Esophagus squamous epithelium (tissue), 4 donors: ENCODE data around the gene WDR54.

Source experiments
- CTCF ChIP-seq, 6 experiments: fragments of 450-650 bp in 4 of 6; fragments of 200-600 bp in 2 of 6; sonication (generic) in 2 of 6; IDR thresholded peaks; one replicate each; pipeline ENCODE4 v1.5.1; 2016 to 2019; ENCODE audit warnings: antibody characterized with exemption in 6 of 6, mild to moderate bottlenecking in 4 of 6, moderate library complexity in 4 of 6
- POLR2A ChIP-seq, 4 donors: fragments of 450-650 bp; IDR thresholded peaks; one replicate each; pipeline ENCODE4 v1.6.1; 2017; ENCODE audit warnings: antibody characterized with exemption in 4 of 4, mild to moderate bottlenecking in 4 of 4, moderate library complexity in 3 of 4

- peak in 1 of 4 donors; percentile 2 for TF ChIP-seq POLR2A (IDR thresholded peaks at IDR 0.05)
- TF ChIP-seq CTCF (IDR thresholded peaks at IDR 0.05): no peak
These were observed 19.7 kb downstream of the WDR54 start for GRCh38 chr2:74441170-74441689.
